GM18907 (cell line): ENCODE results near the gene ITM2B.
A peak's percentile ranks its signal among the peaks of the same experiment; 100 is the strongest.

Experiments
- ATAC-seq: cut with Tn5 transposase; IDR thresholded peaks from one replicate; pipeline ENCODE4 v1.9.1; 2021; ENCODE audit warnings: mild to moderate bottlenecking, moderate library complexity; ENCODE audit not compliant: unreplicated experiment

Gene ITM2B

DNA sequence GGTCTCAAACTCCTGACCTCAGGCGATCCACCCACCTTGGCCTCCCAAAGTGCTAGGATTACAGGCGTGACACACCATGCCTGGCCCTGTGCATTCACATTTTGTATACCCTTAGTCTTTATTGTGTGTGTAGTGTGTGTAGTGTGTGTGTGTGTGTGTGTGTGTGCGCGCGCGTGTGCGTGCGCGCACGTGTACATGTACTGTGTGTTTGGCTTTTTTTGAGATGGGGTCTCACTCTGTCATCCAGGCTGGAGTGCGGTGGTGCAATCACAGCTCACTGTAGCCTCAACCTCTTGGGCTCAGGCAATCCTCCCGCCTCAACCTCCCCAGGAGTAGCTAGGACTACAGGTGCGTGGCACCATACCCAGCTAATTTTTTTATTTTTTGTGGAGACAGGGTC, 22.1 kb downstream of the ITM2B start:
- ATAC-seq = no peak

DNA sequence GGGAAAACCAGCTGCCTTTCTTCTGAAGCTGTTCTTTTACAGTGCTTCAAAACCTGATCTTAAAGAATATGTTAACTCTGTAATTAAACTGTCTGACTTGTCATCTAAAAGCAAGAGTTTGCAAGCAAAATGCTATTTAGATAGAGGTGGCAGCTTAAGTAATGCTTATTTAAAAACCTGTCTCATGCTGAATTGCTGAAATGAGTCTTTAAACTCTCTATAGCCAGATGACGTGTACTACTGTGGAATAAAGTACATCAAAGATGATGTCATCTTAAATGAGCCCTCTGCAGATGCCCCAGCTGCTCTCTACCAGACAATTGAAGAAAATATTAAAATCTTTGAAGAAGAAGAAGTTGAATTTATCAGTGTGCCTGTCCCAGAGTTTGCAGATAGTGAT, 22.9 kb downstream of the ITM2B start:
- ATAC-seq = no peak

- no peak for ATAC-seq
Observed at GRCh38 chr13:48258002-48258401, 25.0 kb downstream of the ITM2B start.

DNA sequence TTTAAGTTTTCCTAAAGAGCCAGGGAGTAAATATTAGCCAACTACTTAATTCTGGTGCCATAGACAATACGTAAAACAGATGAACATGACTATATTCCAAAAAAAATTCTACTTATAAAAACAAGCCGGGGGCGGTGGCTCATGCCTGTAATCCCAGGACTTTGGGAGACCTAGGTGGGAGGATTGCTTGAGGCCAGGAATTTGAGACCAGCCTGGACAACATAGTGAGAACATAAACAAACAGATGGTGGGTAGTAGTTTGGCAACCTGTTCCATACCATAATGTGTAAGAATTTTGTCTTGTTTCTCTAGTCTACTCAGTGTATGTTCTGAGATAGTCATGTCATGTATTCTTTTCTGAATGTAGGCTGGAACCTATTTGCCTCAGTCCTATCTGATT, 25.4 kb downstream of the ITM2B start:
- no peak for ATAC-seq

GRCh38 chr13:48260970-48261369, 28.0 kb downstream of the ITM2B start:
- ATAC-seq = no peak

DNA sequence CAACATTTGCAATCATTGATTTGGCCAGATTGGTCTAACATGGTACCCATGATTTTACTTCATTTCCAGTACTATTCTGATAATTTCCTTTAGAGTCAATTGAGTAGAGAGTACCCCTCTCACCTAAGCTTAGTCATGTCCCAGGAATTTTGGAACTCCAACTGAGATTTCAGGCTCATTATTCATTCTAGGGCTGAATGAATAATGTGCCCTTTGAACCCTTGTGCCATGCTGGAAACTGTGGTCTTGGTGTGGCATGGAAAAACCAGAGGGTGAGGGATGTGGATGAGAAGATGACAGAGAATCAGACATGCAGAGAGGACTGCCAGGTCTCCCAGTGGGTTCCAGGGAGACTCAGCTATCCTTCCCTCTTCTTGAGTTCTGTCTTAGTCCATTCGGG, 30.2 kb downstream of the ITM2B start:
- ATAC-seq = no peak

GRCh38 chr13:48264058-48264457, 31.1 kb downstream of the ITM2B start:
- no peak for ATAC-seq

DNA sequence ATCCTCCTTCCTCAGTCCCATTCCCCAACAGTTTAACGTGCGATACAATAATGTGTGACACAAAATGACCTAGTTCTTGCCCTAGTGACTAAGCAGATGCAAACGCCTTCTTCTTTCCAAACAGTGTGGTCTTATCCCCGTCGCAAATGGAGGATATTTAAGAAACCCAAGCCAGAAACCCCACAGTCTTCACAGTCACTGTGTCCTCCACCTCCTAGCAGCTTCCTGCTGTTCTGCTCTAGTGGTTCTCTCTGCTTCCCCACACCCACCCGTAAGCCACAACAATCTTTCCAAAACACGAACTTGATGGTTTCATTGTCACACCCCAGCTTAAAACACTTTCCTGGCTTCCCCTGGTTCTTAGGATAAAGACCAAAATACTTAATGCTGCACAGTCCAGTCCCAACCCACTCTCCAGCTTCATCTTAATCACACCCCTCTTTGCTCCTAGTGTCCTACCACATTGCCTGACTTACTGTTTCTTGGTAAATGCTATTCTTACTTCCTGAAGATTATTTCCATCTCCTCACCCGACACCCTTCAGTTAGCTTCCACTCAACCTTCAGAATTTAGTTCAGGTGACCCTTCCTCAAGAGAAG, 32.3 kb downstream of the ITM2B start:
- ATAC-seq = no peak

GRCh38 chr13:48266150-48266549, 33.1 kb downstream of the ITM2B start:
- no peak for ATAC-seq

GRCh38 chr13:48266701-48267639, 34.0 kb downstream of the ITM2B start:
- no peak for ATAC-seq

- ATAC-seq = no peak
Observed at GRCh38 chr13:48268019-48268418, 35.0 kb downstream of the ITM2B start.

DNA sequence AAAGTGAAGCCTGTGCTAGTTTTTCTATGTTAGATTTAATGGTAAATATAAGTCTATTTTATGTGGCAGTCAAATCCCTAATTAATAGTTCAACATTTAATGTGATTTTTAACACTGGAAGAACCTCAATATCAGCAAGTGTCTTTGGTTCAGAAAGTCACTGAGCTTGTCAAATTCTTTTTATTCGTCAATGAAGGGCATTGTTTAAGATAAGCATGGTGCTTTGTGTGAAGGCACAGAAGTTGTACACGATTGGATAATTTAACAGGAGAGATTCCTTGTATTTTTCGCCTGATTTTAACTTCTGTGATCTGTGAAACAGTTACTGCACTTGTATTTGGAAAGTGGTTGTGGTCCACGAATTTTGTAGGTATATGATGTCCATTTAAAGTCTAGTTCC, 40.3 kb downstream of the ITM2B start:
- ATAC-seq = no peak

- no peak for ATAC-seq
Observed at GRCh38 chr13:48275507-48275906, 42.5 kb downstream of the ITM2B start.

GRCh38 chr13:48278806-48279205, 45.8 kb downstream of the ITM2B start:
- no peak for ATAC-seq

GRCh38 chr13:48281556-48281955, 48.5 kb downstream of the ITM2B start:
- ATAC-seq = no peak

DNA sequence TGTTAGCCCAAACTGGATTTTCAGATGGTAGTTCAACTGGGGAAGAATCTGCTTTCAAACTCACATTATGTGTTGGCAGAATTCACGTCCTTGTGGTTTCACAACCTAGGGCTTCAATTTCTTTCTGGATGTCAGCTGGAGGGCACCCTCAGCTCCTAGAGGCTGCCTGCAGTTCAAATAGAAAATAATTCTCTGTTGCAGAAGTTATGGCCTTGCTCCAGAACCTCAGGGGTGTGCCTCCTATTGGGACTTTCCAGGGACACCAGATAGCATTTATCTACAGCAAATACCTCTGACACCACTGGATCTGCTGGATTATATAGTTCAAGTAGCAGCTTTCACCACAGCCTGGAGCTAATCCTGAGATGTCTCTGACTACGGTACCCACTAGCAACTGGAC, 58.7 kb downstream of the ITM2B start:
- ATAC-seq = no peak

GRCh38 chr13:48292650-48293049, 59.6 kb downstream of the ITM2B start:
- no peak for ATAC-seq

GRCh38 chr13:48294653-48295052, 61.6 kb downstream of the ITM2B start:
- ATAC-seq = no peak

DNA sequence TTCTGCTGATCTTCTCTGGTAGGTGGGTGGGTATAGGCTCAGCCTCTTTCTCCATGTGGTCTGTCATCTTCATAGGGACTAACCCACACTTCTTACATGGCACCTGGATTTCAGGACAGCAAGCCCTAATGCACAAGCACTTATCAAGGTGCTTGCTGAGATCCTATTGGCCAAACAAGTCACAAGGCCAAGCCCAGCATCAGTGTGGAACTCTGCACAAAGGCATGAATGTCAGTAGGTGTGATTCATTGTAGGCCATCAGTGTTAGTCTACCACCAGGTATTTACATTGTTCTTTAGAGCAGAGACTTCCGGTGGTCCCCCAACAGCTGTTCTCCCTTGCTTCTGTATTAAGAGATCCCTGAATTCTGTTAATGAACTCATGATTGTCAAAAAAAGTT, 62.3 kb downstream of the ITM2B start:
- no peak for ATAC-seq

GRCh38 chr13:48296528-48296927, 63.5 kb downstream of the ITM2B start:
- ATAC-seq = peak; percentile 55

GRCh38 chr13:48297131-48297786, 64.3 kb downstream of the ITM2B start:
- peak; percentile 14 for ATAC-seq

DNA sequence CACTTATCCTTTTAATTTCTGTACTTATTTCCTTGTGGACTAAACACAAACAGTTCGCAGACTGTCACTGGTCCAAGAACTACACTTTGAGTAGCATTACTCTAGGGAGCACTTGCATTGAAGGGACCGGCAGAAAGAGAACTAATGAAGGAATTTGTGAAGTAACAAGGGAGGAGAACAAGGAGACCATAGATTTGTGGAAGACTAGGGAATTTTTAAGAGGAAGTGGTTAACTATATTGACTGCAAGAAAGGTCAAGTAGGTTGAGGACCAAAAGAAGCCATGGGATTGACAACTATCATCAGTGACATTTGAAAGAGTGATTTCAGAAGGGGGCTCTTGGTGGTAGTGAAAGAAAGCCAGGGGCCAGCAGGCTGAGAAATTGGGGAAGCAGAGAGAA, 66.6 kb downstream of the ITM2B start:
- no peak for ATAC-seq
